HG02973 (cell line): ENCODE measurements around the gene FBN3.

Source experiments
- ATAC-seq: cut with Tn5 transposase; IDR thresholded peaks from one replicate; pipeline ENCODE4 v1.9.1; 2021; ENCODE audit warnings: moderate library complexity; ENCODE audit not compliant: unreplicated experiment

The FBN3 gene

GRCh38 chr19:8148410-8149260, 757 bp downstream of the FBN3 start:
- ATAC-seq, result no peak

GRCh38 chr19:8148088-8148409, 1.3 kb downstream of the FBN3 start:
- ATAC-seq, result no peak

DNA sequence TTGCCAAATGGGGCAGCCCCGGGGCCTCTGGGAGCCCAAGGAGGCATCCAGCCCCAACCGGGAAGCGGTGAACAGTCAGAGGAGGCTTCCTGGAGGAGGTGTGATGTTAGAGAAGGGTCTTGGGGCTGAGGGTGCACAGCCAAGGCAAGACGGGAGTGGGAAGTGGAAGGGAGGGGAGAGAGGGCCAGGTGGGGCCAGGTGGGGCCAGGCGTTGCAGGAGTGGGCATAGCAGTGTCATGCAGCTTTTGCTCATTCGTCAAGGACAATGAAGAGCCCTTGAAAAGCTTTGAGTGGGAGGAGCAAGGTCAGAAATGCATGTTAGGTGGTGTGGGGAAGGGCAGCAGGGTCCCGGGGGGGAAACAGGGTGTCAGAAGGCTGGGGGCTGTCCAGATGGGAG, 1.8 kb downstream of the FBN3 start:
- no peak for ATAC-seq

DNA sequence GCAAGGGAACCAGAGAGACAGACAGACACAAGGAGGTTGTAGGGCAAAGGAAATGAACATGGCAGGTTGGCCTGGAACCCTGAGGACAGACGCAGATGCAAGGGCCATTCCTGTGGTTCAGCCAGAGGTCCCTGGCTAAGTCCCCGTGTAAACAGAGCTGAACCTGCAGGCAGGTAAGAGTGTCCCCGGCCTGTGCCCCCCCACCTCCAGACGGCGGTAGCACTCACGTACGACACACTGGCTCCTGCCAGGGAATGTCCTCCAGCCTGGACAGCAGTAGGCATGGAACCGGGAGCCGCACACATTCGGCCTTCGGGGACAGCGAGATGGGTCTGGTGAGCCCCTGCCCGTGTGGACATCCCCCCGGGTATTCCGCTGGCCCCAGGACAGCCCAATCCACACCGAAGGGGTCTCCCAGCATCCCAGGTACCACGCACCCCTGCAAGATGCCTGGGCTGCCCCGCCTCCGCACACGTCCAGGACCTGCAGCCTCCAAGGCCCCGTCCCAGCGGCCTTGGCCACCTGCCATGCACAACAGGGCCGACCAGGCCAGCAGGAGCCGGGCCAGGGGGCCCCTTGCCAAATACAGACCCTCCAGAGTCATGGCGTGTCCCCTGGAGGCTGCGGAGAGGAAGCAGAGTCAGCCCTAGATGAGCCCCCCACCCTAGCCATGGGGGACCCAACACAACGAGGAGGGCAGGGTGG, 2.4 kb downstream of the FBN3 start:
- ATAC-seq, result no peak

GRCh38 chr19:8144273-8144995, 5.0 kb downstream of the FBN3 start:
- no peak for ATAC-seq

- no peak for ATAC-seq
Measured at GRCh38 chr19:8143041-8143440, 6.4 kb downstream of the FBN3 start.

DNA sequence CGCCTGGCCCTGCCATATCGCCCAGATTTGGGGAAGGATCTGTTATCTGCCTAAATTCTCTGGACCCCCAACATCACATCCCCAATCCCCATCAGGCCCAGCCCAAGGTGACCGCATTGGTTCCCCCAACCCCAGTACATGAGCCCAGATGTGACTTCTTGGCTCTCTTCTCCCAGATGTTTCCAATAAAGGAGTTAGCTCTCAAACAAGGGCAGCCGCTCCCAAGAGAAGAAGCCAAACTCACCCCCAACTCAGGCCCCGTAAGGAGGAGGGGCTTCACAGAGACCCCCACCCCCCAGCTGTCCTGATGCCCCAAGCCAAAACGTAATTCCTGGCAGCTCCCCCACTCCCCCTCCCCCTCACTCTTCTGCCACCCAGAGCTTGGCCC, 6.9 kb downstream of the FBN3 start:
- ATAC-seq, result no peak

GRCh38 chr19:8141726-8142512, 7.5 kb downstream of the FBN3 start:
- no peak for ATAC-seq

DNA sequence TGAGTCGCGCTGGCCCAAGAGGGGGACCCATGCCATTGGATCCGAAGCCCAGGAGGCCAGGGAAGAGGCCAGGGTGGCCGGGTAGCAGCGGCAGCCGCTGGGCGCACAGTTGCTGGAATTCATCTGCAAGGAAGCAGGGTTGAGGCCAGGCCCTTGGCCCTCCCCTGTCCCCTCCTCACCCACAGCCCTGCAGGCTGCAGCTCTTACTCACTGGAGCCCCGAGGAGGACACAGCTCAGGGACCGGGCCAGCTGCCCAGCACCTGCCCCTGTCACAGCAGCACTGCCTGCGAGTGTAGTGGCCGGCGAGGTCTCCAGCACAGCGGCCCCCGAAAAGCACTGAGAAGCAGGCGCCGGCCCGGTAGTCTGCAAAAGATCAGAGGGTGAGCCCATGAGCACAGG, 11.2 kb downstream of the FBN3 start:
- no peak for ATAC-seq

DNA sequence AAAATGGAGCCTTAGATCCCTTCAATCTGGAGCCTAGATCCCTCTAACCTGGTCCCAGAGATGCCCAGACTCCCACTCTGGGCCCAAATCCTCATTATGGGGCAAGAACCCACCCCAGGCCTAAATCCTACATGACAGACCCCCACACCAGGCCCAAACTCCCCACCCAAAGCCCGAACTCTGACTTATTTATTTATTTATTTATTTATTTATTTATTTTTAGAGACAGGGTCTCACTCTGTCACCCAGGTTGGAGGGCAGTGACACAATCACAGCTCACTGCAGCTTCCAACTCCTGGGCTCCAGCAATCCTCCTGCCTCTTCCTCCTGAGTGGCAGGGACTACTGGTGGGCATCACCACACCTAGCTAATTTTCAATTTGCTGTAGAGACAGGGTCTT, 12.0 kb downstream of the FBN3 start:
- ATAC-seq, result no peak

GRCh38 chr19:8135946-8136618, 13.3 kb downstream of the FBN3 start:
- ATAC-seq, result no peak

DNA sequence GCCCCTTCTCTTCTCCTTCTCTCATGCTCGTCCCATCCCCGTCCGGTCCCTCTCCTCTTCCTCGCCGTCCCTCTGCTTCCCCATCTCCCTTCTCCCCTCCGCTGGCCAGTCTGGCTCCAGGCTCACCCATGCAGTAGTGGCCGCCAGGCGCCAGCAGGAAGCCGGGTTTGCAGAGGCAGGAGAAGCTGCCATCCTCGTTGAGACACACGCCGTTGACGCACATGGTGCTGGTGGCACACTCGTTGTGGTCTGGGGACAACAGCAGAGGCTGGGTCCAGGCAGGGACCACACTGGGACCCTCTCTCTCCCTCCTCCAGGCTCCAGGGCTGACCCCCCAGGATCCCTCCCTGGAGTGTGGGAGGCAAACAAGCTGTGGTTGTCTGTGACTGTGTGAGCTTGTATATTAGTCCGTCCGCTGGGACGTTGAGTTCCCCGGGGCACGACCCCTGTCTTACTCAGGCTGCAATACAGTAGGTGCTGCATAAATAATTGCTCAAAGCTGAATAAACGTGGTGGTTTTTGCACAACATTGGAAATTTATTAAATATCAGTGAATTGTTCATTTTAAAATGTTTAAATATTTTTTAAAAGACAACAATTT, 16.4 kb downstream of the FBN3 start:
- ATAC-seq, result no peak

DNA sequence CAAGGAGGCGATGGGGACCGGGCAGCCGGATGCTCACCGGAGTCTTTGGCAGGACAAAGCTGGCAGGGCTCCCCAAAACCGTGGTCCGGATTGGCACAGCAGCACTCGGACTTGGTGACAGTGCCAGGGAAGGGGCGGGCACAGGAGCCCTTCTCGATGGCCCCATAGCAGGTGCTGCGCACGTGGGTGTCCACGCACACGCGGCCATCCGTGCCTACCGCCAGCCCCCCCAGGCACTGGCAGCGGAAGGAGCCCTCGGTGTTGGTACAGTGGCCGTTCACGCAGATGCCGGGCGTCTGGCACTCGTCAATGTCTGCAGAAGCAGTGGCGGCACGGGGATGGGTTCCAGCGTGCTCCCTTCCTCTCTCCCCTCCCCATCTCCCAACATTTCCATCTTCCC, 17.9 kb downstream of the FBN3 start:
- ATAC-seq, result no peak

GRCh38 chr19:8129061-8129618, 20.3 kb downstream of the FBN3 start:
- ATAC-seq, result no peak

GRCh38 chr19:8128551-8128950, 20.8 kb downstream of the FBN3 start:
- ATAC-seq, result no peak

DNA sequence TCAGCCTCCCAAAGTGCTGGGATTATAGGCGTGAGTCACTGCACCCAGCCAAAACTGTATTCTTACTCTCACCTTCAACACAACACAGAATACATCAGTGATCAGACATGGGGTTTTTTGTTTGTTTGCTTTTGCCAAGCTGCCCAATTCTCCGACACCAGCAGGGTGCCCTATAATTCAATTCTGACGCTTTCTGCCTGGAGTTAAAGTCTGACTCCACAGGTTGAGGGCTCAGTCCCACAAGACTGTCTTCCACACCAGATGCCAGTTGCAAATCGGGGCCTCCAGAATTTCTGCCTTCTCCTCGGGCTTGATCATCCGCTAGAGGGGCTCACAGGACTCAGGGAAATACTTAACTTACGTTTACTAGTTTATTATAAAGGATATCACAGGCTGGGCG, 22.1 kb downstream of the FBN3 start:
- ATAC-seq, result no peak

- no peak for ATAC-seq
Measured at GRCh38 chr19:8126511-8126910, 22.9 kb downstream of the FBN3 start.

DNA sequence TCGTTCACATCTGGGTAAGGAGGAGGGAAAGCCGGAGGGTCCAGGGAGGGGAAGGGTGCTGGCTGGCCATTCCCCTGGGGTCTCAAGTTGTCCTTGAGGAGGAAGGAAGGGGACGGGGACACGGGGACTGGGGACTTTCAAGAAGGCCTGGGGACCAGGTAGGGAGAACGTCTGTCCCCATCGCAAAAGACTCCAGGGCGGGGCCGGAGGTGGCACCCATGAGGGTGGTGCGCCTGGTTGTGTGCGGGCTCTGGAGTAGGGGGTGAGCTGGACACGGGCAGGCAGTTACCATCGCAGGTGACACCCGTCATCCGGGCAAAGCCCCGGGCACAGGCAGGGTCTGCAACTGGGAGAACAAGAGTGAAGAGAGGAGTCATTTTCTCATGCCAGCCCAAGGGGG, 23.4 kb downstream of the FBN3 start:
- no peak for ATAC-seq

- no peak for ATAC-seq
Measured at GRCh38 chr19:8123683-8124082, 25.7 kb downstream of the FBN3 start.
